Mucosa of rectum (tissue), 2 donors: ENCODE results near the gene MYRIP.
"Not testable (repeated sequence)": the region's sequence is repeated elsewhere in the genome, so short reads cannot be mapped to it uniquely, and the experiment has no call there.

Source experiments
- H3K27ac ChIP-seq, 2 donors: one replicate each; pipeline ENCODE4 v1.7.0; 2013; ENCODE audit warnings: inconsistent platforms in 2 of 2, low read depth in 2 of 2, low read length in 2 of 2
- H3K27me3 ChIP-seq, 2 donors: one replicate each; pipeline ENCODE4 v1.7.0; 2013; ENCODE audit warnings: low read length in 2 of 2; ENCODE audit not compliant: control insufficient read depth in 2 of 2, insufficient read depth in 2 of 2
- H3K36me3 ChIP-seq, 2 donors: one replicate each; pipeline ENCODE4 v1.7.0; 2013; ENCODE audit warnings: low read length in 2 of 2; ENCODE audit not compliant: control insufficient read depth in 2 of 2, insufficient read depth in 2 of 2
- H3K4me1 ChIP-seq, 2 donors: one replicate each; pipeline ENCODE4 v1.7.0; 2013; ENCODE audit warnings: low read length in 2 of 2, mild to moderate bottlenecking in 1 of 2; ENCODE audit not compliant: control insufficient read depth in 2 of 2, insufficient read depth in 2 of 2
- H3K4me3 ChIP-seq, 2 donors: one replicate each; pipeline ENCODE4 v1.7.0; 2013; ENCODE audit warnings: low read length in 2 of 2
- H3K9ac ChIP-seq, 2 donors: one replicate each; pipeline ENCODE4 v1.7.0; 2013; ENCODE audit warnings: low read length in 2 of 2, low read depth in 1 of 2, mild to moderate bottlenecking in 1 of 2
- H3K9me3 ChIP-seq, 2 donors: one replicate each; pipeline ENCODE4 v1.7.0; 2013; ENCODE audit warnings: low read length in 2 of 2; ENCODE audit not compliant: control insufficient read depth in 2 of 2
- donor health status: healthy.
- donor health status: Normal muscosa, but diverticular disease.

The MYRIP gene

GRCh38 chr3:39809181-39809994, at the start of gene MYRIP:
Gene MYRIP, plus strand, starts transcription at chr3:39809609. Its CDS starts 91,208 bp downstream, at chr3:39900817.
- no peaks in the 10 kb centered on the region for H3K9me3 ChIP-seq
- H3K9ac ChIP-seq, result peak within 1 kb of the TSS; percentile 32 to 72
- peak within 1 kb of the TSS; percentile 74 to 75 for H3K4me3 ChIP-seq
- peak within 1 kb of the TSS in 1 of 2 donors; percentile 37 for H3K27ac ChIP-seq
- H3K4me1 ChIP-seq, result peaks cover 8 to 10% of the 10 kb centered on the region in 2 donors
- peaks cover 16 to 24% of the 10 kb centered on the region in 2 donors for H3K27me3 ChIP-seq
- no peaks in the 10 kb centered on the region for H3K36me3 ChIP-seq

- H3K9ac ChIP-seq, result no peak overlapping the region
- no peaks in the 10 kb centered on the region for H3K27me3 ChIP-seq
- no peak overlapping the region for H3K27ac ChIP-seq
- H3K9me3 ChIP-seq, result no peaks in the 10 kb centered on the region
- H3K36me3 ChIP-seq, result no peaks in the 10 kb centered on the region
- H3K4me3 ChIP-seq, result no peak overlapping the region
- no peaks in the 10 kb centered on the region for H3K4me1 ChIP-seq
These were observed 49.1 kb upstream of the MYRIP start for GRCh38 chr3:39760325-39760724.

DNA sequence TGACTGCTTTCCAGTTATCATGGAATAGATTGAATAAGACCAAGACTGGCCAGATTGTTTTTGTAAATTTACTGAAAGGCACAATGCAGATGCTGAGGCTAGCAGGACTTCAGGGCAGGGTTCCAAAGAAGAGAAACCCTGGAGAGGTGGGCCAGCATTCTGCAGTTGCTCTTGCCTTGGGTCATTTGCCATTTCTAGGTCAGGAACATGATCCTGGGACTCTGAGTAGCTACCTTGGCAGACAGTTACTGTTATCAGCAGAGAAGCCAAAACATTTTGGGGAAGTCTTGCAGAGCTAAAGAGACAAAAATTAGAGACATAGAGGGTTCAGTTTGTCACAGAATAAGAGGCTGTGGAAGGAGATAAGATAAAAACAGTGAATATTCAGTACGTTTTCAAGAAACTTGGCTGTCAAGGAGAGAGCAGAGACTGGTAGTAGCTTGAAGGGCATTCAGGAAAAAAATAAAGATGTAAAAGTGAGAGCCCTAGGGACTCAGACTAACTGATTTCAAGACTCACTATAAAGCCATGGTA, 46.8 kb upstream of the MYRIP start:
- Histone ChIP-seq H3K9ac (no peak overlapping the region), H3K27me3 (no peaks in the 10 kb centered on the region), H3K4me1 (no peaks in the 10 kb centered on the region), H3K9me3 (no peaks in the 10 kb centered on the region), H3K27ac (no peak overlapping the region), H3K4me3 (no peak overlapping the region), H3K36me3 (no peaks in the 10 kb centered on the region)

DNA sequence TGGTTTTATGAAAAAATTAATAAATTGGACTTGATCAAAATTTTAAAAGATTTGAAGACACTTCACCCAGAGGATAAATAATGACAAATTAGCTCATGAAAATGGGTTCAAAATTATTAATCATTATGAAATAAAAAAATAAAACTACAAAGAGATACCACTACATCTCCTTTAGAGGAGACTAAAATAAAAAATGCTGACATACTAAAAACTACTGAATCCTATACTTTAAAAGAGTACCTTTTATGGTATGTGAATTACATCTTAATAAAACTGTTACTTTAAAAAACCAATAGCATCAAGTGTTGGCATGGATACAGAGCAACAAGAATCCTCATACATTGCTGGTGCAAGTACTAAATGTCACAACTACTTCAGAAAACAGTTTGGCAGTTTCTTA, 46.0 kb upstream of the MYRIP start:
- H3K4me3 ChIP-seq, result no peak overlapping the region
- H3K9ac ChIP-seq, result no peak overlapping the region
- no peaks in the 10 kb centered on the region for H3K4me1 ChIP-seq
- no peaks in the 10 kb centered on the region for H3K27me3 ChIP-seq
- H3K27ac ChIP-seq, result no peak overlapping the region
- no peaks in the 10 kb centered on the region for H3K36me3 ChIP-seq
- no peaks in the 10 kb centered on the region for H3K9me3 ChIP-seq

DNA sequence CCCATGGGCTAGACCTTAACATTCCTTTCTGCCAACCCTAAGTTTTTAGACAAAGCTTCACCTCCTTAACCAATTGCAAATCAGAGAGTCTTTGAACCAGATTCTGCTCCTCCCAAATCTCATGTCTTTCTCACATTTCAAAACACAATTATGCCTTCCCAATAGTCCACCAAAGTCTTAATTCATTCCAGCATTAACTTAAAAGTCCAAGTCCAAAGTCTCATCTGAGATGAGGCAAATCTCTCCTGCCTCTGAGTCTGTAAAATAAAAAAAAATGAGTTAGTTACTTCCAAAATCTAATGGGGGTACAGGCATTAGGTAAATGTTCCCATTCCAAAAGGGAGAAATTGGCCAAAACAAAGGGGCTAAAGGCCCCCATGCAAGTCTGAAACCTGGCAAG, 43.8 kb upstream of the MYRIP start:
- no peak overlapping the region for H3K27ac ChIP-seq
- no peak overlapping the region for H3K9ac ChIP-seq
- H3K36me3 ChIP-seq, result no peaks in the 10 kb centered on the region
- H3K9me3 ChIP-seq, result no peaks in the 10 kb centered on the region
- no peaks in the 10 kb centered on the region for H3K27me3 ChIP-seq
- no peaks in the 10 kb centered on the region for H3K4me1 ChIP-seq
- no peak overlapping the region for H3K4me3 ChIP-seq

GRCh38 chr3:39766433-39766832, 43.0 kb upstream of the MYRIP start:
- Histone ChIP-seq H3K27ac (no peak overlapping the region), H3K27me3 (peaks cover 0 to 2% of the 10 kb centered on the region in 2 donors), H3K4me1 (no peaks in the 10 kb centered on the region), H3K9me3 (no peaks in the 10 kb centered on the region), H3K4me3 (no peak overlapping the region), H3K36me3 (no peaks in the 10 kb centered on the region), H3K9ac (no peak overlapping the region)

DNA sequence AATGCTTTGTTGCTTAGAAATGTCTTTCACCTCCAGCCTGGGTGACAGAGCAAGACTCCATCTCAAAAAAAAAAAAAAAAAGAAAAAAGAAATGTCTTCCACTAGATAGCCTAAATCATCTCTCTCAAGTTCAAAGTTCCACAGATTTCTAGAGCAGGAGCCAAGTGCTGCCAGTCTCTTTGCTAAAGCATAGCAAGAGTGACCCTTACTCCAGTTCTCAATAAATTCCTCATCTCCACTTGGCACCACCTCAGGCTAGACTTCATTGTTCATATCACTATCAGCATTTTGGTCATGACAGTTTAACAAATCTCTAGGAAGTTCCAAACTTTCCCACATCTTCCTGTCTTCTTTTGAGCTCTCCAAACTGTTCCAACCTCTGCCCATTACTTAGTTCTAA, 42.5 kb upstream of the MYRIP start:
- not testable (repeated sequence) for H3K9ac ChIP-seq, H3K27ac ChIP-seq, H3K4me1 ChIP-seq, H3K9me3 ChIP-seq, H3K4me3 ChIP-seq, H3K36me3 ChIP-seq, H3K27me3 ChIP-seq

GRCh38 chr3:39778168-39778567, 31.2 kb upstream of the MYRIP start:
- not testable (repeated sequence) for H3K27ac ChIP-seq, H3K27me3 ChIP-seq, H3K4me1 ChIP-seq, H3K36me3 ChIP-seq, H3K9me3 ChIP-seq, H3K4me3 ChIP-seq, H3K9ac ChIP-seq

DNA sequence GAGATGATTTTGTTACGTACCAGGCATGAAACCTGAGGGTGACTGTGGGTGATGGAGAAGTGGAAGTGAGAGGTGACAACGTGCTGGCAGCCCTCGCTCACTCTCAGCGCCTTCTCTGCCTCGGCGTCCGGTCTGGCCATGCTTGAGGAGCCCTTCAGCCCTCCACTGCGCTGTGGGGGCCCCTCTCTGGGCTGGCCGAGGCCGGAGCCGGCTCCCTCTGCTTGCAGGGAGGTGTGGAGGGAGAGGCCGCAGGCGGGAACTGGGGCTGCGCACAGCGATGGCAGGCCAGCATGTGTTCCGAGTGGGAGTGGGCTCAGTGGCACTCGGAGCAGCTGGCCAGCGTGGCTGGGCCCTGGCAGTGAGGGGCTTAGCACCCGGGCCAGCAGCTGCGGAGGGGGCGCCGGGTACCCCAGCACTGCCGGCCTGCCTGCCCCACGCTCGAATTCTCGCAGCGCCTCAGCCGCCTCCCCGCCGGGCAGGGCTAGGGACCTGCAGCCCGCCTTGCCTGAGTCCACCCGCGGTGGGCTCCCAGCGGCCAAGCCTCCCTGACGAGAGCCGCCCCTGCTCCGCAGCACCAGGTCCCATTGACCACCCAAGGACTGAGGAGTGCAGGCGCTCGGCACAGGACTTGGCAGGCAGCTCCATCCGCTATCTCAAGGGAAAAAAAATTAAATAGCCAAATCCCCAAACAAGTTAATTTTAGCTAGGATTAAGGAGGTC, 29.7 kb upstream of the MYRIP start:
- no peaks in the 10 kb centered on the region for H3K27me3 ChIP-seq
- no peaks in the 10 kb centered on the region for H3K9me3 ChIP-seq
- H3K4me3 ChIP-seq, result no peak overlapping the region
- no peak overlapping the region for H3K27ac ChIP-seq
- H3K36me3 ChIP-seq, result no peaks in the 10 kb centered on the region
- no peak overlapping the region for H3K9ac ChIP-seq
- H3K4me1 ChIP-seq, result peaks cover 0 to 2% of the 10 kb centered on the region in 2 donors

DNA sequence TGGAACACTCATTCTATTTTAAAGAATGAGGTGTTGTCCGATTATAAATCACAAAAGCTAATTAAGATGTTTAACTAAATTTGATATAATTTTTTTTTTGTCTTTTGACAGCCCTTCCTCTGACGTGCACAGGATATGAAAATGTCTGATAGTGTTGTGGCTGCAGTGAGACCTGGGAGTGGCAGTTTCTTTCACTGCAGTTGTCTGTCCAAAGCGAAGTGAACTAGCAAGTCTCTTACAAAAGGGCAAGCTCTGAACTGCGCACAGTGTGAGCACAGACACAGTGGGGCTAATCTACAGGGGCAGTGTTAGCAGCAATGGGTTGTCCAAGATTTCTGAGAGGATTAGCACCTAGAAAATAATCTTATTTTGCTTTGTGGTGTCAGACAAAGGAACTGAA, 29.1 kb upstream of the MYRIP start:
- H3K4me3 ChIP-seq, result no peak overlapping the region
- no peaks in the 10 kb centered on the region for H3K9me3 ChIP-seq
- H3K9ac ChIP-seq, result peak overlapping the region in 1 of 2 donors; percentile 26
- peaks cover 0 to 2% of the 10 kb centered on the region in 2 donors for H3K4me1 ChIP-seq
- H3K27ac ChIP-seq, result no peak overlapping the region
- no peaks in the 10 kb centered on the region for H3K27me3 ChIP-seq
- H3K36me3 ChIP-seq, result no peaks in the 10 kb centered on the region
